ENCODE data around the gene SULT4A1.

SULT4A1 gene

GRCh38 chr22:43862074-43862881 lies at the start of gene SULT4A1:
Gene SULT4A1 (minus strand): TSS chr22:43862513. CDS start chr22:43862382, 131 bp downstream.
- no peak for TF ChIP-seq CTCF (IDR thresholded peaks at IDR 0.05; ENCODE audit: insufficient read depth, low read length, poor library complexity, severe bottlenecking)
- Histone ChIP-seq H3K4me3 (replicated peaks; ENCODE audit: low read depth, low read length) (no peak within 1 kb of the TSS), H3K36me3 (ENCODE audit: control insufficient read depth, insufficient read depth, low read length) (no peaks in the 10 kb centered on the region), H3K27me3 (replicated peaks; ENCODE audit: control insufficient read depth, insufficient read depth, low read length) (no peaks in the 10 kb centered on the region; the same call in 1 of the 2 replicates)
- DNase-seq (ENCODE audit: extremely low read depth, insufficient read length) = no peak

GRCh38 chr22:43911351-43911750 lies 49.0 kb upstream of the SULT4A1 start:
- Histone ChIP-seq H3K36me3 (ENCODE audit: control insufficient read depth, insufficient read depth, low read length) (no peaks in the 10 kb centered on the region), H3K4me3 (replicated peaks; ENCODE audit: low read depth, low read length) (no peak overlapping the region), H3K27me3 (replicated peaks; ENCODE audit: control insufficient read depth, insufficient read depth, low read length) (peaks cover 2% of the 10 kb centered on the region)
- no peak for DNase-seq (ENCODE audit: extremely low read depth, insufficient read length)
- TF ChIP-seq CTCF (IDR thresholded peaks at IDR 0.05; ENCODE audit: insufficient read depth, low read length, poor library complexity, severe bottlenecking) = no peak

- no peak for TF ChIP-seq CTCF (IDR thresholded peaks at IDR 0.05; ENCODE audit: insufficient read depth, low read length, poor library complexity, severe bottlenecking)
- Histone ChIP-seq H3K4me3 (replicated peaks; ENCODE audit: low read depth, low read length) (no peak overlapping the region), H3K36me3 (ENCODE audit: control insufficient read depth, insufficient read depth, low read length) (no peaks in the 10 kb centered on the region), H3K27me3 (replicated peaks; ENCODE audit: control insufficient read depth, insufficient read depth, low read length) (peaks cover 2% of the 10 kb centered on the region)
- DNase-seq (ENCODE audit: extremely low read depth, insufficient read length) = no peak
Measured at GRCh38 chr22:43910178-43910695, 47.9 kb upstream of the SULT4A1 start.

- no peaks in the 10 kb centered on the region for H3K36me3 ChIP-seq (ENCODE audit: control insufficient read depth, insufficient read depth, low read length)
- no peak for TF ChIP-seq CTCF (IDR thresholded peaks at IDR 0.05; ENCODE audit: insufficient read depth, low read length, poor library complexity, severe bottlenecking)
- DNase-seq (ENCODE audit: extremely low read depth, insufficient read length) = no peak
- H3K4me3 ChIP-seq (replicated peaks; ENCODE audit: low read depth, low read length) = no peak overlapping the region
- peaks cover 2% of the 10 kb centered on the region for H3K27me3 ChIP-seq (replicated peaks; ENCODE audit: control insufficient read depth, insufficient read depth, low read length)
Measured at GRCh38 chr22:43909708-43910107, 47.4 kb upstream of the SULT4A1 start.

GRCh38 chr22:43905681-43906080 lies 43.4 kb upstream of the SULT4A1 start:
- H3K4me3 ChIP-seq (replicated peaks; ENCODE audit: low read depth, low read length) = no peak overlapping the region
- H3K36me3 ChIP-seq (ENCODE audit: control insufficient read depth, insufficient read depth, low read length) = no peaks in the 10 kb centered on the region
- no peak for TF ChIP-seq CTCF (IDR thresholded peaks at IDR 0.05; ENCODE audit: insufficient read depth, low read length, poor library complexity, severe bottlenecking)
- peaks cover 2% of the 10 kb centered on the region for H3K27me3 ChIP-seq (replicated peaks; ENCODE audit: control insufficient read depth, insufficient read depth, low read length)
- no peak for DNase-seq (ENCODE audit: extremely low read depth, insufficient read length)
